IMR-90 (cell line): ENCODE data around the gene IL4. TPM values are rescaled to one million over a fixed set of nuclear protein-coding genes. Genes with fewer than 3 reads are reported as not detected.
A peak's percentile ranks its signal among the peaks of the same experiment; 100 is the strongest.

Experiments
- ATAC-seq: fragments of 200-7000 bp; cut with Tn5 transposase; 2 replicates; pipeline ENCODE4 v1.9.1; 2020; ENCODE audit warnings: low read depth, mild to moderate bottlenecking, moderate library complexity
- BruUV-seq: library from RNA; stranded (reverse); fragments of 400-500 nt; replicated peaks from 2 replicates; lab custom pipeline; 2021; lab: Mats Ljungman, UMichigan
- CTCF ChIA-PET: fragments of 300-600 bp; formaldehyde crosslinking; extraction: SDS; loops from one replicate; lab custom pipeline; 2021; ENCODE audit warnings: antibody characterized with exemption; lab: Yijun Ruan, JAX
- POLR2A ChIA-PET: fragments of 300-600 bp; sonication (Branson Sonifier 250); formaldehyde crosslinking; loops from one replicate; lab custom pipeline; 2022; ENCODE audit warnings: antibody characterized with exemption; ENCODE audit not compliant: unreplicated experiment; lab: Charles Lee
- DNase-seq: peaks from one replicate; pipeline ENCODE4 v3.0.0; 2013
- H2AFZ ChIP-seq: replicated peaks from 2 replicates; pipeline ENCODE3; 2013; ENCODE audit warnings: low read length, mild to moderate bottlenecking; ENCODE audit not compliant: poor library complexity
- H2AK5ac ChIP-seq: 2 replicates; pipeline ENCODE4 v1.6.1; 2013; ENCODE audit warnings: low read depth, low read length, inconsistent platforms
- H2AK9ac ChIP-seq: replicated peaks from 2 replicates; pipeline ENCODE3; 2013; ENCODE audit warnings: mild to moderate bottlenecking, low read depth, low read length, moderate library complexity; ENCODE audit not compliant: poor library complexity
- H2BK120ac ChIP-seq: 2 replicates; pipeline ENCODE4 v1.6.1; 2013; ENCODE audit warnings: low read depth, low read length, inconsistent platforms
- H2BK15ac ChIP-seq: 3 replicates; pipeline ENCODE4 v1.6.1; 2013; ENCODE audit warnings: low read depth, low read length, inconsistent platforms
- H2BK20ac ChIP-seq: 2 replicates; pipeline ENCODE4 v1.6.1; 2013; ENCODE audit warnings: low read depth, mild to moderate bottlenecking, inconsistent platforms, low read length, moderate library complexity
- H2BK5ac ChIP-seq: 2 replicates; pipeline ENCODE4 v1.6.1; 2013; ENCODE audit warnings: mild to moderate bottlenecking, low read depth, low read length, inconsistent platforms; ENCODE audit not compliant: poor library complexity, severe bottlenecking
- H3K14ac ChIP-seq: replicated peaks from 2 replicates; pipeline ENCODE4 v1.6.1; 2013; ENCODE audit warnings: low read depth, low read length, inconsistent platforms
- H3K18ac ChIP-seq: 2 replicates; pipeline ENCODE4 v1.6.1; 2013; ENCODE audit warnings: low read depth, low read length, control low read depth
- H3K23ac ChIP-seq: 2 replicates; pipeline ENCODE4 v1.6.1; 2013; ENCODE audit warnings: low read depth, low read length, inconsistent platforms
- H3K27ac ChIP-seq: 2 replicates; pipeline ENCODE4 v1.5.1; 2013; ENCODE audit warnings: mild to moderate bottlenecking, control low read depth, low read length; ENCODE audit not compliant: insufficient read depth
- H3K27me3 ChIP-seq: 2 replicates; pipeline ENCODE4 v1.6.1; 2013; ENCODE audit warnings: low read length; ENCODE audit not compliant: control insufficient read depth, insufficient read depth
- H3K36me3 ChIP-seq: 2 replicates; pipeline ENCODE4 v1.6.1; 2013; ENCODE audit warnings: low read length, mixed read lengths; ENCODE audit not compliant: control insufficient read depth, insufficient read depth
- H3K4ac ChIP-seq: 2 replicates; pipeline ENCODE4 v1.6.1; 2013; ENCODE audit warnings: low read depth, low read length, inconsistent platforms
- H3K4me1 ChIP-seq: 2 replicates; pipeline ENCODE4 v1.6.1; 2013; ENCODE audit warnings: low read length, mixed read lengths; ENCODE audit not compliant: control insufficient read depth, insufficient read depth
- H3K4me2 ChIP-seq: 2 replicates; pipeline ENCODE4 v1.6.1; 2013; ENCODE audit warnings: low read depth, mild to moderate bottlenecking, control low read depth, low read length, moderate library complexity
- H3K4me3 ChIP-seq: 2 replicates; pipeline ENCODE4 v1.5.1; 2013; ENCODE audit warnings: low read depth, mild to moderate bottlenecking, control low read depth, low read length, moderate library complexity; ENCODE audit not compliant: insufficient read depth
- H3K56ac ChIP-seq: 2 replicates; pipeline ENCODE4 v1.6.1; 2013; ENCODE audit warnings: low read length, inconsistent platforms; ENCODE audit not compliant: insufficient read depth; ENCODE audit errors: extremely low read depth
- H3K79me1 ChIP-seq, 2 experiments: 2 replicates each; pipeline ENCODE4 v1.6.1; 2013; ENCODE audit warnings: low read length in 2 of 2, inconsistent platforms in 1 of 2, low read depth in 1 of 2
- H3K9ac ChIP-seq: 2 replicates; pipeline ENCODE4 v1.6.1; 2013; ENCODE audit warnings: low read depth, low read length, control low read depth
- H3K9me1 ChIP-seq: 2 replicates; pipeline ENCODE4 v1.6.1; 2013; ENCODE audit warnings: low read length, inconsistent platforms; ENCODE audit not compliant: insufficient read depth
- H3K9me3 ChIP-seq: 2 replicates; pipeline ENCODE4 v1.6.1; 2013; ENCODE audit warnings: low read length; ENCODE audit not compliant: control insufficient read depth, insufficient read depth
- H4K20me1 ChIP-seq: 2 replicates; pipeline ENCODE4 v1.6.1; 2013; ENCODE audit warnings: low read length, inconsistent platforms; ENCODE audit not compliant: insufficient read depth
- H4K5ac ChIP-seq: 2 replicates; pipeline ENCODE4 v1.6.1; 2013; ENCODE audit warnings: mild to moderate bottlenecking, low read depth, low read length, control low read depth
- H4K8ac ChIP-seq, 2 experiments: 2 replicates each; pipeline ENCODE4 v1.6.1; 2013; ENCODE audit warnings: low read depth in 2 of 2, low read length in 2 of 2, control low read depth in 1 of 2, inconsistent platforms in 1 of 2
- H4K91ac ChIP-seq: 2 replicates; pipeline ENCODE4 v1.6.1; 2013; ENCODE audit warnings: low read depth, low read length, inconsistent platforms; ENCODE audit not compliant: insufficient read depth
- NFE2L2 ChIP-seq: fragments of 150-350 bp; IDR thresholded peaks from 2 replicates; pipeline ENCODE4 v1.6.1; 2016; ENCODE audit warnings: low read depth, mild to moderate bottlenecking, low read length
- RAD21 ChIP-seq: IDR thresholded peaks from 2 replicates; pipeline ENCODE4 v1.6.1; 2012; ENCODE audit warnings: low read length, improper control_type of control experiment
- WGBS, 2 experiments: methylation state at CpG; one replicate each; pipeline versions ENCODE4 v1.1.5 to v1.1.7; 2013; ENCODE audit warnings: missing lambda C conversion rate in 2 of 2; ENCODE audit not compliant: insufficient read length in 1 of 2; ENCODE audit errors: extremely low coverage in 2 of 2; 5-methylcytosine and 5-hydroxymethylcytosine counted together
- dilution Hi-C: fragments of 300-500 bp; cut with HindIII; formaldehyde crosslinking; loops from one replicate; pipeline ENCODE4 v1.14.3; 2018; ENCODE audit warnings: low sequenced_read_pairs; ENCODE audit not compliant: unreplicated experiment
- in situ Hi-C: fragments of 300-500 bp; cut with MboI; formaldehyde crosslinking; loops from 3 replicates; pipeline ENCODE4 v1.14.3; 2019; ENCODE audit warnings: low sequenced_read_pairs, inconsistent platforms, mixed read lengths
- intact Hi-C: fragments of 100-400 bp; cut with micrococcal nuclease; formaldehyde crosslinking; loops from 2 replicates; pipeline ENCODE4 v1.10.0; 2022
- polyA plus RNA-seq, 3 experiments: library from polyadenylated mRNA; depleted of rRNA; stranded (reverse); fragments of >200 nt; gene quantifications; 2 replicates each; pipeline ENCODE4 v1.2.3, GENCODE V29; 2012; ENCODE audit warnings: low replicate concordance in 1 of 3
- total RNA-seq: library from RNA; depleted of rRNA; stranded (reverse); fragments of >200 nt; gene quantifications from 2 replicates; pipeline ENCODE4 v1.2.3, GENCODE V29; 2012

IL4 gene
- total and polyA plus RNA-seq, 2 of the 4 experiments (the other 2 are of a cell fraction), result not detected

- H2BK20ac ChIP-seq, result no peak overlapping the region
- H3K4me1 ChIP-seq, result peaks cover 3% of the 10 kb centered on the region; the same call in 1 of the 2 replicates
- no peak overlapping the region for H3K4me3 ChIP-seq
- no TSS peak for BruUV-seq
- H2AFZ ChIP-seq, result no peak overlapping the region
- H3K9me1 ChIP-seq, result peaks cover 3% of the 10 kb centered on the region; the same call in 1 of the 2 replicates
- no peak overlapping the region for H3K4me2 ChIP-seq
- H3K56ac ChIP-seq, result no peak overlapping the region
- no peak overlapping the region for H2BK15ac ChIP-seq
- H4K91ac ChIP-seq, result no peak overlapping the region
- intact Hi-C loops (loop anchor here (5.0 kb wide), 1 partner anchor 161 kb away; no protein-coding TSS in a partner anchor), in situ Hi-C loops (no loop called here), dilution Hi-C loops (no loop called here)
- H3K36me3 ChIP-seq, result no peaks in the 10 kb centered on the region
- H3K23ac ChIP-seq, result no peak overlapping the region
- WGBS, 2 experiments, result 83% methylated on average over 5 of the region's 12 CpGs; no CpG with 5 or more reads in 1 of the 2 experiments
- no peak overlapping the region for H2BK120ac ChIP-seq
- no peak overlapping the region for H4K5ac ChIP-seq
- no peaks in the 10 kb centered on the region for H3K9me3 ChIP-seq
- CTCF ChIA-PET, result no interaction called here
- no peaks in the 10 kb centered on the region for H4K20me1 ChIP-seq
- no peak overlapping the region for H2BK5ac ChIP-seq
- POLR2A ChIA-PET, result no interaction called here
- no peak overlapping the region for H3K9ac ChIP-seq
- no peak overlapping the region for H3K4ac ChIP-seq
- no peaks in the 10 kb centered on the region; the same call in 1 of the 2 replicates for H3K27me3 ChIP-seq
- H3K14ac ChIP-seq, result no peak overlapping the region
- no peak overlapping the region for H2AK5ac ChIP-seq
- no peaks in the 10 kb centered on the region for H3K79me1 ChIP-seq
- DNase-seq (no peak), ATAC-seq (no peak)
- no peak overlapping the region for H4K8ac ChIP-seq
- no peak overlapping the region for H3K18ac ChIP-seq
- TF ChIP-seq RAD21 (0 out of 2 replicates have a peak, but pooled peaks have one; percentile 18), NFE2L2 (no peak)
- no peak overlapping the region for H3K27ac ChIP-seq
- no peak overlapping the region for H2AK9ac ChIP-seq
Measured at GRCh38 chr5:132661231-132662003, 12.4 kb upstream of the IL4 start.
